Kidney tubule cell (primary cell): ENCODE measurements around the gene KIAA1671.

Experiments
- DNase-seq: peaks from one replicate; pipeline ENCODE4 v3.0.0-alpha.2; 2018; ENCODE audit warnings: low spot score

Gene KIAA1671

DNA sequence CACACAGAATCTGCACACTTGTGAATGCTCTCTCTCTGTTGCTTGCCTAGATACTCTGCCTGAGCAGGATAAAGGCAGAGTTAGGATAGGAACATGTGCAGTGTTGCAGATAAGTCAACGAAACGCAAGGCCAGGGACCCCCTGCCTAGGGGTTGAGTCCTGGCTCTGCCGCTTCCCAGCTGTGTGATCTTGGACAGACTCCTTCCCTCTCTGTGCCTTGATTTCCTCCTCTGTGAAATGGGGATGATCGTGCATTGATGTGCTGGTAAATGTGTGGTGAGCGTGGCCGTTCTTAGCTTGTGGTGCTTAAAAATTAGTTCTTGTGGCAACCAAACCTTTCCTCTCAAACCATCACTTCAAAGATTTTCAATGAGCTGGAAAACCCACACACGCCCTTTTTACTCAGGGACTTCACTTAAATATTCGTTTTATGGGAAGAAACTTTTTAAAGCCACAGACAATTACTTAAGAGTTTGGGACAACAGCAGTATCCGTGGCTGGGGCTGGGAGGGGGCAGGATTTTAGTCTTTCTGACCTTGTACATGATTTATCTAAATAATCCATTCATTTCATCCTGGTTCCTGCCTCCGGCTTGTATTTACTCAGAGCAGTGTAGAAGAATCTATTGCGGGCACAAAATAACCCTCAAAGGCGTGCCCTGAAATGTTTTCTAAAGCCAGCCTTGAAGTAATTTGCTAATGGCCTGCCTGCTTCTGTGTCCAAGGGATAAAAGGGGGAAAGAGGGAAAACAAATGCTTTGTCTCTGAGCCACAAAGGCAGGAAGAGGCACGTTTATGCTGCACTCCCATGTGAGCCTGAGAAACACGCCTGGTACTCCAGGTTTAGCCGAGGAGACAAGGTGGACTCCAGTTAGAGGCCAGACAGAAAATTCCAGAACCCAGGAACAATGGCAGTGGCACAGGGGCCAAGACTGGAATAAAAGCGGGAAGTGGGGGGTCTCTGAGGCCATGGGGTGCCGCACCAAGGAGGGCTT is 162.2 kb downstream of the KIAA1671 start:
- no peak for DNase-seq

DNA sequence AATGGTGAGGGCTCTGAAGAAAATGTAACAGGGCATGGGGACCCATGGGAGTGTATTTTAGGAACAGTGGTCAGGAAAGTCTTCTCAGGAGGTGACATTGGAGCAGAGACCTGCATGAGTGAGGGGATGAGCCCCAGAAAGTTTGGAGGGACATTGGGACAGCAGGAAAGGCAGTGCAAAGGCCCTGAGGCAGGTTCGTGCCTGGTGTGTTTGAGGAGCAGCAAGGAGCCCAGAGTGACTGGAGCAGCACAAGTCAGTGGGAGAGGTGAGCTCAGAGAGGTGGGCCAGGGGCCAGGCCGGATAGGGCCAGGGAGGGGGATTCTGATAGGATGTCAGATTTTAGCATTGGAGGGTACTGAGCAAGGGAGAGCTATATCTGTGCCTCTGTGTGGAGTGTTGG is 167.1 kb downstream of the KIAA1671 start:
- DNase-seq = no peak

DNA sequence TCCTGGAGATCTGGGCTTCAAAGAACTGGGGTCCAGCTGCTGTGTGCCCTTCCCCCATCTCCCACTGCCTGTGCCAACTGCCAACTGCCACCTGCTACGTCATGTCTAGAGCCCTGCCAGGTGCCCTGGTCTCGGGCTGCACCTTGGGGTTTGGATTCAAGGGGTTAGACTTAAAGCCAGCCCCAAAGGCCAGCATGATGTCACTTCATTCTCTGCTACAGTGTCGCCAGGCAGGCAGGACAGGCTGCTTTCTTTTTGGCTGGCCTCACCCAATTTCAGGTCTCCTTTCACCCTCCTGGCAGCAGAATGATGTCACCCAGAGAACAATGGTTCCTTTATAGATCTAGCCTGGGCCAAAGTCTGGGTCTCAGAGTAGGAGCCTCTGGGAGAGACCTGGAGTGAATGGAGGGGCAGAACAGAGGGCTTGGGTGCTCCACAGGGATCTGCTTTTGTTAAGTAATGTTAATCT is 167.6 kb downstream of the KIAA1671 start:
- peak; percentile 85 for DNase-seq

DNA sequence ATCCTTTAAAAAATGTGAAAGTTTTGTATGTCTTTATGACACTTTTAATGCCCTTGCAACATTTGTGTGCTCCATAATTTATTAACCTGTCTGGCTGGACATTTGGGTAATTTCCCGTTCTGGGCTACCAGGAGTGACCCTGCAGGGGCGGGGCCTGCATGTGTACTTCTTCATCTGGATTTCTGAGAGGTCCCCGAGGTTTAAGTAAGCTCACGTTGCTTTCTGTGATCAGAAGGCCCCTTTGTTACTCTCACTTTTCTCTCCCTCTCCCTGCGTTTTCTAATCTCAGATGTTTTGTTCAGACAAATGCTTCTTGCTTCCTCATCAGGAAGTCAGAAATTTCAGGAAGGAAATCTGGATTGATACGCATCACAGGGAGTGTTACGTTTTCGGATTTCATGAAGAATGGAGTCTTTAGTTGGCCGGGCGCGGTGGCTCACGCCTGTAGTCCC is 168.3 kb downstream of the KIAA1671 start:
- peak; percentile 75 for DNase-seq

DNA sequence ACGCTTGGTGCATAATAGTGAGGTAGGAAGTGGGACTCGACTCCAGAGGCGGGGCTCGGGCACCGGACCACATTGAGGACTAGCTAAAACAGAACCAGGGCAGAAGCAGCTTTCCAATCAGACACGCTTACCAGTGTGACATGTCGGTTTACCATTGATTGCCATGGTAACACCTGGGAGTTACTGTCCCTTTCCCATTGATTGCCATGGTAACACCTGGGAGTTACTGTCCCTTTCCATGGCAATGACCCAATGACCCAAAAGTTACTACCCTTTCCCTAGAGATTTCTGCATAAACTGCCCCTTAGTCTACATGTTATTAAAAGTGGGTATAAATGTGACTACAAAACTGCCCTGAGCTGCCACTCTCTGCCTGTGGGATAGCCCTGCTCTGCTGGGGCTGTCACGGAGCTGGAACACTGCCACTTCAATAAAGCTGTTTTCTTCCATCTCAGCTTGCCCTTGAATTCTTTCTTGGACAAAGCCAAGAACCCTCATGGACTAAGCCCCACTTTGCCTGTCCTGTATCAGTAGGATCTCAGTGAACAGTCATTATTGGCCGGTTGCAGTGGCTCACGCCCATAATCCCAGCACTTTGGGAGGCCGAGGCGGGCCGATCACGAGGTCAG is 169.7 kb downstream of the KIAA1671 start:
- no peak for DNase-seq

DNA sequence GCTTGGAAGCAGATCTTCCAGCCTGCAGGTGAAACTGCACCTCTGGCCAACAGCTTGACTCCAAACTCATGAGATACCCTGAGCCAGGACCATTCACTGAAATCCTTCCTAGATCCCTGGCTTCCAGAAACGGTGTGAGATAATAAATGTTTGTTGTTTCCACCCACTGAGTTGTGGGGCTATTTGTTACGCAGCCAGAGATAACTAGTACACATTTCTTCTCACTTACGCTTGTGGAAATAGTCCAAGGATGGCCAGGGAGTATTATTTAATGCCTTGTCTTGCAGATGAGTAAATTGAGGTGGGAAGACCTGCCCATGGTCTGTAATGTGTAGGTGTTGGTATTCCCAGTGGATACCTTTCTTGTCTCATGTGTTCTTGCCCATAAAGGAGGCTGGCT is 171.2 kb downstream of the KIAA1671 start:
- DNase-seq = no peak

DNA sequence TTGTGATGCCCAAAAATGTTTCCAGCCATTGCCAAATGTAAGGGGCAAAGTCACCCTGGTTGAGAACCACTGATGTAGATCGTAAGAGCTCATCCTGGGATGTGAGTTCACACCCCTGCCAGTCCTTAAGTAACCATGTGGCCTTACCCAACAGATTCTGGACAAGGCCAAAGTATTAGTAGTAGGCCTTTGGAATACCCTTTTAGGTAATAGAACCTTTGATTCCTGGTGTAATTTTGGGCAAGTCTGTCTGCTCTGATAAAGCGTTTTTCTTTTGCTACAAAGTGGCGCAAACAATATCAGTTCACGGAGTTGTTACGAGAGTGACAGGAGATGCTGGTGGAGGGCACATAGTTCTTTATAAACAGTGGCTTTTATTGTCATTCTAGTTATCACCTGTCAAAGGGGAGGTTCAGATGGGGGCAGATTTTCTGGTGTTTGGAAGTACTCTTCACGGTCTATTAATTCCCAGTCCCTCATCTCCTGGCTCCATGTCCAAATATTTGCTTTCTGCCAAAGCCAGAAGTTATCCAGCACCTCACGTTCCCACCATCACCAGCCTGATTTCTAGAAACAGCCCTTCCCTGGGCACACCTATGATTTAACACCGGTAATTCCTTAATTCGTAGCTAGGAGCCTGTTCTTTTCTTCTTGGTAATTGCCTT is 173.3 kb downstream of the KIAA1671 start:
- DNase-seq = no peak

DNA sequence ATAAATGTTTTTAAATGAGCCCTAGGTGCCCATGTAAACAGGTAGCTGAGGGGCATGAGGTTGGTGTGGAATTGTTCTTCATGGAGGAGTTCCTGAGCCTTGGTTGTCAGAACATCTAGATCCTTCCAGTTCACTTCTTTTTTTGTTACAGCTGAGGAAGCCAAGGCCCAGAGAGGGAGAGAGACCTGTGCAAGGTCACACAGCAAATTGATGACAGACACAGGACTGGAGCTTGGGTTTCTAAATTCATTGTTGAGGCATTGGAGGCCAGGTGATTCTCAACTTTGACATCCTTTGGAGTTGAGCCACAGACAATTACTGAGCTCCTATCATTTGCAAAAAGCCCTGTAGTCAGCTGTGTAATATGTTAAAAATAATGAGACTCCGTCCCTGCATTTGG is 174.0 kb downstream of the KIAA1671 start:
- no peak for DNase-seq

DNA sequence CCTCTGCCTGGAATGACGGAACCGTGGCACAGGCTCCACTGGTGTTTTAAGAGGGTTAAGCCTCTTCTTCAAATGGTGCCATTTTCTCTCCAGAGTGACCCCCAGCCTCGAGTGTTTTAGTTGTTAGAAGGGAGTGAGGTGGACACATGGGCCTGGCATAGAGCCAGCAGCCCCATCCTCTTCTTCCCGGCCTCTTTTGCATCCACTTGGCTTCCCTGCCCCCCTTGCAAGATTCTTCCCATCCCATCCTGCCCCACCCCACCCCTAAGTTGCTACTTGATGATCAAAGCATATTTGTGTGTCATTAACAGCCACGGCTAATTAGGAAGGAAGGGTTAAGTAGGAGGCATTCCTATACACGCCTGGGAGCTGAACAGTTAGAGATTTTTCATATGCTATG is 174.8 kb downstream of the KIAA1671 start:
- no peak for DNase-seq

DNA sequence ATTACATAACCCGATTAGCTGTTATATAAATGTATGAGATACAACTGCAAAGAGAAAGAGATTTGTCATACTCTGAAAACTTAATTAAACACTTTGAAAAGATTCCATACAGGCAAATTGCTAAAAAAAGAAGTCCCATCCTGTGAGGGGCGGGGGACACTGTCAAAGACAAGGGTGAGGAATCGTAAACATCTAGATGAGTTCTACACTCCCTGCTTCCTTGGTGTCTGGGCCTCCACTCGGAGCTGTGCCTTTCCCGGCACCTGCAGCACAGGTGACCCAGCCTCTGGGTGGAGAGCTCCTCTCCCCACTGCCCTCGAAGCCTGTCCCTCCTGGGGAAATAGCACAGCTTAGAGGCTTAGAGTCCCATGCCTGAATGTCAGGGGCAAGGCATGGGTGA is 177.9 kb downstream of the KIAA1671 start:
- DNase-seq = no peak

DNA sequence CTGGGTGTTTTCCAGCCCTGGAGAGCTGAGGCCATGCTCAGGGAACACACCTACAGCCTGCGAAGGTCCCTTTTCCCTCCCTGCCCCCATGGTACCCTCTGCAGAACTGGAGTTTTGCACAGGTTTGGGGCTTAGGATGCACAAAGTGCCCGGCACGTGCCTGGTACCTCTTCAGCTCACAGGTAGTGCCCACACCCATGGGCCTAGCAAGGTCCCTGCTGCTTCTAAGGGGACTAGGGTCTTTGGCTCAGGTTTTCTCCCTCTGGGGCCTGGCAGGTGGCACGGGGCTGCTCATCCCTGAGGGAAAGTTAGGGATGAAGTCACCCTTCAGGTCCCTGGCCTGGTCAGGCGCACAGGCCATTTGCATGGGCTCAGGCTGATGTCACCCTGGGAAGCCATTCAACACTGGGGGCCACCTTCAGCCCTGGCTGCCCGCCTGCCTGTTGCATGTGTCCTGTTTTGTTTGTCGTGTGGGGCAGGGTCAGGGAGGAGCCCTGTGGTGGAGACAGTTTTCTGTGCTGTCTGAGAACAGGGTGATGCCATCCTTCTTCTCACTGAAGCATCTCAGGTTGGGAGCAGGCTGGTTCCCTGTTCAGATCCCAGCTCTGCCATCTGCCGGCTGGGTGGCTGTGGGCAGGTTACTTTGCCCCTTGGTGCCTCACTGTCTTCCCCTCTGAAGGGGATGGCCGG is 178.8 kb downstream of the KIAA1671 start:
- peak; percentile 25 for DNase-seq

DNA sequence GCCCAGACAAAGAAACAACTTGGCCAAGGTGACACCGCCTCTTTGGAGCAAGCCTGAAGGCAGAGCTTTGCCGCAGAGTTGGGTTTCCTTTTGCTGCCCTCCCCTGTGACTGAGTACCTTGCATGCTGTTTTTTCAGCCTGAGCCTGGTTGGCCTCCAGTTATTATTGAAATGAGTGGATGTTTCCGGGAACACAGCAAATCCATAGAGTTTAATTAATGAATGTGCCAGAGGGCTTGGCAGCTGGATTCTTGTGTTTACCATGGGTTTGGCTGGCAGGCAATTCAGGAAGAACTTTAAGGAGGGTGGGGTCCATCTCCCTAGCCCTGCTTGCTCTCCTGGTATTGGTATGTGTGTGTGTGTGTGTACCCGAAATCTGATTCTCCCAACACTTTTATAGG is 181.5 kb downstream of the KIAA1671 start:
- DNase-seq = no peak

DNA sequence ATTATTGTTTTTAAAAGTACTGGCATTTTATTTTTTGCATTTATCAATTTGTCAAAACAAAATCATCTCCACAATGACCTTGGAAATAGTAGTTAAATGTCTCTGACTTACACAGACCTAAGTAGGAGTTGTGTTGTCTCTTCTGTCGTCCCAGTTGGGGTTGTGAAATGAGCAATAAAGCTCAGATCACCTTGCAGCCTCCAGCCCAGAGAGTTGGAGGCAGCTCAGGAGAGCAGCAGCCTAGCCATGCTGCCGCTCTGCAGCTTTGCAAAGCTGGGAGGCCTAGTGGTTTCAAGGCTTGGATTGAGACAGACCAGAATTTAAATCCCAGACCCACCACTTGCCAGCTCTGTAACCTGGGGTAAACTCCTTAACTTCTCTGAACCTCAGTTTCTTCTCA is 181.9 kb downstream of the KIAA1671 start:
- no peak for DNase-seq

DNA sequence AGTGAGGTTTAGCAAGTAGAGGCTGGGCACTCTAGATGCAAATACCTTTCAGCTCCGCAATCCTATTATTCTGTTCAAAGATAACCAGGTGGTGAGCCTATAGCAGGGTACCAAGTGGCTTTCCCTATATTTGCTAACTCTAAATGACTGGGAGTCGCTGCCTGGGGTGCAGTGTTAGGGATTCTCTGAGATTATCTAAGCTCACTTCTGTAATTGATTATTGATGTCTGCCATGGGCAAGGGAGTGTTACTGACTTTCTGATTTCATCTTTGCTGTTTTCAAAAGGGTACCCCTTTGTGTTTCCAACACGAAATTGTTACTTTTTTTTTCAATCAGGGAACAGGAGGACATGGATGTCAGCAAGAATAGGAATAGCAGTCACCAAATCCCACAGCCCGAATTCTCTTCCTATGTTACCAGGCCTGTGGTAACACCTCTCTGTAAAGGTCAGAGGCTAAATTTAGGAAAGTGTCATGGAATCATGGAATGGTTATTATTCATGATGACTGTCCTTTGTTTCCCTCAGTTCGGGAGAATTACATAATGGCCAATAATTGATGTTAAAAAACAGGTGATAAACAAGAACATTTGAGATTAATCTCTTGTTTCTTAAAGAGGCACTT is 184.5 kb downstream of the KIAA1671 start:
- no peak for DNase-seq

DNA sequence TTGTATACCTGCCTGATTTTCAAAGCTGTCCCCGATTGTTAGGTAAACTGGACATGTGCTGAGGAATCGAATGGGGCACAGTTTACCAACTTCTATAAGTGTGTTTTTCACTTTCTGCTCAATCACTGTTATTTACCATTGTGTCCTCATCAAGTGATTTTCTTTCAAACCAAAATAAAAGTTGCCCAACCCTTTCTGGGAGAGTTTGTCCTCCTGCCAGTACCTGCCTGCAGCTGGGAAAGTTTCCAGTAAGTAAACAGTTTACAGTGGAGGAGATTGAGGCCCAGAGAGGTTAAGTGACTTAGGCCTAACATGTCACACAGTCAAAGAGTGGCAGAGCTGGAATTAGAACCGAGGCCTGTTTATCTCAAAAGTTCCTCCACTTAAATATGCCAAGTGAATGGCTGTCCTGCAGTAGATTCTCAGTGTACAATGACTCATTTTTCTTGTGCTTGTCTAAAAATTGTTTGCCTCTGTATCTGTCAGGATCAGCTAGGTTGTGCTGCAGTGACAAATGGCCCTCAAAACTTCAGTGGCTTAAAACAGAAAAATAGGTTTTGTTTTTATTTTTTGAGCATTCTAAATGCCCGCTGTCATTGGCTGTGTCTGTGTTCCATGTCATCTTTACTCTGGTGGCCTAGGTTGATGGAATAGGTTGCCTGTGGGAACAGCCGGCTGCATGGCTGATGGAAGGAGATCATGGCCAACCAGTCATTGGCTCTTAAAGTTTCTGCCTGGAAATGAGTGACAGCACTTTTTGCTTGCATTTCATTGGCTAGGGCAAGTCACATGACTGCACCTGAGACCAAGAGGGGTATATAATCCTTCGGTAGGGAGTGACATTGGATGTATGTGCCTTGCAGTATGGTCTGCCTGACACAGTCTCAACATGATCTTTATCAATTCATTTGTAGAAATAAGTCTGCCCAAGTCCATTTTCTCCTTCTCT is 185.3 kb downstream of the KIAA1671 start:
- DNase-seq = no peak

DNA sequence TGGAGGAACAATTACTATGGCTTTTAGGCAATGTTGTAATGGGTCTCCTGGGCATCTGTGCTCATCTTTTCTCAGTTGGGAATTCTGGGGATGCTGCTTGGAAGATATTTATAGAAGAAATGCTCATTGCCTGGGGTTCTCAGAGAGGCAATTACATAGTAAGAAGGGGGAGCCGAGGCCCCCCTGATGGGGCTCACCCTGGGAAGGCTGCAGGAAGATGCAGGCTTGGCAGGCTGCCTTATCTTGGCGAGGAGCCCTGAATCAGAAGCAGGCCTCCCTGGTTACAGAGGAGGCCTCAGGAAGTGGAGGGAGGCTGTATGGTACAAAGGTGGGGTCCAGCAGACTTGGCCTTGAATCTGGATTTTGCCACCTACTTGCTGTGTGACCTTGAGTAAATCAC is 186.5 kb downstream of the KIAA1671 start:
- no peak for DNase-seq

DNA sequence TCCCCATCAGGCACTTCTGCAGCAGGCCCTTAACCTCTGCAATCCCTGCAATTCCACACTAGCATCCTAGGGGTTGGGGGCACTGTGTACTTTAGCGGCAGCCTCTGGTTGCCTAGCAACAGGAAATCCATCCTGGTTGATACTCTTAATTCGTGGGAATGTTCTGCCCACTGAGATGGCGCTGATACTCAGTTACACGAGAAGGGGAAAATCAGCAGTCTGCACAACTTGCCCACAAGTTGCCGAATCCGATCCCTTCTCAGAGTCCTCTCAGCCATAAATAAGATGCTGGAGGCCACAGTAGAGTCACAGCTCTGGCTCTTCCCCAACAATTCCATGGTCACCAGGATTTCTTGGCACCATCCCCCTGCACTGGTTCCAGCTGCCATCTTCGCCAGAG is 189.6 kb downstream of the KIAA1671 start:
- no peak for DNase-seq

DNA sequence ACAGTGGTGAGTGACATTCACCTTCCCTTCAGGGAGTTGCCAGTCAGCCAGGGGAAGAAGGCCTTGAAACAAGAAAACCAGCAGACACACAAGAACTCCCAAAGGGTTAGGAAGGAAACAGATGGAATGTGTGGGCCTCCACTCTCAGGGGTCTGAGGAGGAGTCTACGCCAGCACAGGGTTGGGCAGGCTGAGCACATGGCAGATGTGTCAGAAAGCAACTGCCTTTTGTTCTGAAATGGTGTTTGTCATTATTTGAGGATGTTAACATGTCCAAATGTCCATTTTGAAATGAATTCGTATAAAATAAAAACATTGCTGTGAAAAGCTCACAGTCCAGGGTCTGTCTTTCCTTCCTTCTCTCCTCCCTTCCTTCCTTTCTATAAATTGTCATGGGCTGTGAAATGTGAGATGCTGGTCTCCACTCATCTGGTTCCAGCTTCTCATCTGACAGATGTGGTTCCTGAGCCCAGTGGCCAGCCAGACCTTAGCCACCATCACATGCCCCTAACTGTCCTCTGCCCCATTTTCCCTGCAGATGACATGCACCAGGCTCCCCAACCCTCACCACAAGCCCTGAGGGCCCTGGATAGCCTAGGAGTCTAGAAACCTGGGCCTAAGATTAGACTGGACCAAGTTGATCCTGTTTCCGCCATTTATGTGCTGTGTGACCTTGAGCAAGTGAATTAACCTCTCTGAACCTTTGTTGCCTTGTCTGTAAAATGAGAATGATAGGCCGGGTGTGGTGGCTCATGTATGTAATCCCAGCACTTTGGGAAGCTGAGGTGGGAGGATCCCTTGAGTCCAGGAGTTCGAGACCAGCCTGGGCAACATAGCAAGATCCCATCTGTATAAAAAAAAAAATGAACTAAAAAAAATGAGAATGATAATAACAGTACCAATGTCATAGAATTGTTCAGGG is 190.9 kb downstream of the KIAA1671 start:
- no peak for DNase-seq

DNA sequence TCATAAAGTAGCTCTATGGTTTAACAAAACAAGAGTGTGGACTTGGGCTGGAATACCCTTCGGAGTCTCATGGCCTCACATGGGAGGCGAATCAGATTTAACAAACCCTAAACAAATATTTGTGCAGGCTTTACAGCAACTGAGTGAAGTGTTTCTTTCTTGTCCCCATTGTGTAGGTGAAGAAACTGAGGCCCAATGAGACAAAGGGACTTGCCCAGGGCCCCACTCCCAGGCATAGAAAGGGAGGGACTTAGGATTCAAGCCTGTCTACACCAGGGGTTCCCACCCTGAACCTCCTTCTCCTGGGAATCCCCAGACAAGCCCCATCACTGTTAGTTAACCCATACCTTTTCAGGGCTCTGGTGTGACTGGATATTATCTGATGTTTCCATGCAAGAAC is 192.0 kb downstream of the KIAA1671 start:
- DNase-seq = no peak
